Measurements from ENCODE around the gene ERI3. TPM values are rescaled to one million over a fixed set of nuclear protein-coding genes. Genes with fewer than 3 reads are reported as not detected.

Gene ERI3
- total RNA-seq, 2 donors from 2014 or later, result 71.9 to 92.1 TPM

GRCh38 chr1:44380666-44381177 lies 25.7 kb upstream of the ERI3 start:
- H3K9me3 ChIP-seq (ENCODE audit: control insufficient read depth, low read length), result no peaks in the 10 kb centered on the region
- Mint-ChIP-seq H3K9me3 (no peaks in the 10 kb centered on the region), H3K4me1 (peaks cover 10% of the 10 kb centered on the region), H3K36me3 (ENCODE audit: low read depth) (no peaks in the 10 kb centered on the region), H3K4me3 (no peak overlapping the region), H3K27ac (no peak overlapping the region), H3K27me3 (ENCODE audit: insufficient read depth) (peaks cover 6% of the 10 kb centered on the region)
- peaks cover 5% of the 10 kb centered on the region for H3K4me1 ChIP-seq (ENCODE audit: control insufficient read depth, insufficient read depth, low read length)
- H3K27ac ChIP-seq (ENCODE audit: low read depth, low read length), result no peak overlapping the region
- H3K36me3 ChIP-seq (ENCODE audit: control insufficient read depth, insufficient read depth, low read length), result no peaks in the 10 kb centered on the region
- no peak overlapping the region for H3K9ac ChIP-seq (ENCODE audit: extremely low read depth, low read length, poor library complexity, severe bottlenecking)
- TF ChIP-seq, protein P1, sequence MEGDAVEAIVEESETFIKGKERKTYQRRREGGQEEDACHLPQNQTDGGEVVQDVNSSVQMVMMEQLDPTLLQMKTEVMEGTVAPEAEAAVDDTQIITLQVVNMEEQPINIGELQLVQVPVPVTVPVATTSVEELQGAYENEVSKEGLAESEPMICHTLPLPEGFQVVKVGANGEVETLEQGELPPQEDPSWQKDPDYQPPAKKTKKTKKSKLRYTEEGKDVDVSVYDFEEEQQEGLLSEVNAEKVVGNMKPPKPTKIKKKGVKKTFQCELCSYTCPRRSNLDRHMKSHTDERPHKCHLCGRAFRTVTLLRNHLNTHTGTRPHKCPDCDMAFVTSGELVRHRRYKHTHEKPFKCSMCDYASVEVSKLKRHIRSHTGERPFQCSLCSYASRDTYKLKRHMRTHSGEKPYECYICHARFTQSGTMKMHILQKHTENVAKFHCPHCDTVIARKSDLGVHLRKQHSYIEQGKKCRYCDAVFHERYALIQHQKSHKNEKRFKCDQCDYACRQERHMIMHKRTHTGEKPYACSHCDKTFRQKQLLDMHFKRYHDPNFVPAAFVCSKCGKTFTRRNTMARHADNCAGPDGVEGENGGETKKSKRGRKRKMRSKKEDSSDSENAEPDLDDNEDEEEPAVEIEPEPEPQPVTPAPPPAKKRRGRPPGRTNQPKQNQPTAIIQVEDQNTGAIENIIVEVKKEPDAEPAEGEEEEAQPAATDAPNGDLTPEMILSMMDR (conservative IDR thresholded peaks at IDR 0.05), result no peak
- no peak overlapping the region for H3K4me3 ChIP-seq (ENCODE audit: low read length)
- no peak for DNase-seq
- 87 to 88% methylated on average over 3 of the region's 3 CpGs for WGBS, 2 experiments (ENCODE audit: insufficient coverage in 1 of 2, insufficient read length in 1 of 2)
- H3K27me3 ChIP-seq (ENCODE audit: control insufficient read depth, insufficient read depth, low read length, poor library complexity, severe bottlenecking), result no peaks in the 10 kb centered on the region

DNA sequence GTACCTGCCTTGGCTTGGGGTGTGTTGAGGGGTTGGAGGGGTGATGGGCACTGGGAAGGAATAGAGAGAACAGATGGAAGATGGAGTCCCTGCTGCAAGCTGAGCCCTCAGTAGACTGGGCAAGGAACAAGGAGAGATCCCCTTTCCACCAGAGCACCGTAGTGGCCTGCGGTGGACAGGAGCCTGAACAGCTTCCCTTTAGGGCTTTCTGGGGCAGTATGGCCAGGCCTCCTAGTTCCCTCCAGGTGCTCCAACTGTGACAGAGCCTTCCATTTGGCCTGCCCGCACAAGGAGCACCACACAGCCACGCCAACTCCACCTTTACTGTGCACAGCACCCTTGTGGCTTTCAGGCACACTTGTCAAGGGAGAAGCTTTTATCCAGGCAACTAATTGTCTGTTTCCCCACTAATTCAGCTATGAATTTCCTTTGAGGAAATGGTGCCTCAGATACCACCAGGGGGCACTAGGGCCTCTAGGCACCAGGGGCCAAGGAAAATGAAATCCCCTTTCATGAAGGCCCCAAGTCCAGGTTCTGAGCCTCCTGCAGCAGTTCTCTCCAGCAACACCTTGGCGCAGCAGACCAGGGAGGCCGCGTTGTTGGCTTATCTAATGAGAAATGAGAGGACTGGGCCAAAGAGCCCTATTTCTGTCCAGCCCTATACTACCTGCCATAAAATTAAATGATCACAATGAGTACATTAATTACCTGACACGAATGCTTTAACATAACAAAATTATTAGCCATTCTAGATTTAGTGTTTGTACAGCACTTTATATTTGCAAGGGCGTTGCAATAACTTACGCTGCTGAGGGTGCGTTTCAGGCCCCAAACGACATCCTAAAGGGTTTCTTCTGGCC lies 23.1 kb upstream of the ERI3 start:
- TF ChIP-seq, protein P1 (conservative IDR thresholded peaks at IDR 0.05), result peak; percentile 90
- no peaks in the 10 kb centered on the region for H3K9me3 Mint-ChIP-seq
- H3K27ac Mint-ChIP-seq, result no peak overlapping the region
- H3K36me3 Mint-ChIP-seq (ENCODE audit: low read depth), result no peaks in the 10 kb centered on the region
- no peaks in the 10 kb centered on the region for H3K36me3 ChIP-seq (ENCODE audit: control insufficient read depth, insufficient read depth, low read length)
- no peak overlapping the region for H3K4me3 Mint-ChIP-seq
- no peaks in the 10 kb centered on the region for H3K9me3 ChIP-seq (ENCODE audit: control insufficient read depth, low read length)
- peaks cover 6% of the 10 kb centered on the region for H3K27me3 Mint-ChIP-seq (ENCODE audit: insufficient read depth)
- H3K4me3 ChIP-seq (ENCODE audit: low read length), result no peak overlapping the region
- peaks cover 5% of the 10 kb centered on the region for H3K4me1 ChIP-seq (ENCODE audit: control insufficient read depth, insufficient read depth, low read length)
- H3K27ac ChIP-seq (ENCODE audit: low read depth, low read length), result no peak overlapping the region
- peak; percentile 87 for DNase-seq
- WGBS, 2 experiments (ENCODE audit: insufficient coverage in 1 of 2, insufficient read length in 1 of 2), result 68 to 82% methylated on average over 10 to 12 of the region's 12 CpGs
- H3K27me3 ChIP-seq (ENCODE audit: control insufficient read depth, insufficient read depth, low read length, poor library complexity, severe bottlenecking), result no peaks in the 10 kb centered on the region
- H3K9ac ChIP-seq (ENCODE audit: extremely low read depth, low read length, poor library complexity, severe bottlenecking), result no peak overlapping the region
- H3K4me1 Mint-ChIP-seq, result peaks cover 7% of the 10 kb centered on the region

GRCh38 chr1:44375547-44375946 lies 20.5 kb upstream of the ERI3 start:
- Mint-ChIP-seq H3K4me1 (peaks cover 4% of the 10 kb centered on the region), H3K27ac (no peak overlapping the region), H3K9me3 (no peaks in the 10 kb centered on the region), H3K36me3 (ENCODE audit: low read depth) (no peaks in the 10 kb centered on the region), H3K27me3 (ENCODE audit: insufficient read depth) (peaks cover 3% of the 10 kb centered on the region), H3K4me3 (no peak overlapping the region)
- no peak overlapping the region for H3K27ac ChIP-seq (ENCODE audit: low read depth, low read length)
- H3K36me3 ChIP-seq (ENCODE audit: control insufficient read depth, insufficient read depth, low read length), result no peaks in the 10 kb centered on the region
- no peak overlapping the region for H3K9ac ChIP-seq (ENCODE audit: extremely low read depth, low read length, poor library complexity, severe bottlenecking)
- DNase-seq, result no peak
- TF ChIP-seq, protein P1 (conservative IDR thresholded peaks at IDR 0.05), result no peak
- peaks cover 5% of the 10 kb centered on the region for H3K4me1 ChIP-seq (ENCODE audit: control insufficient read depth, insufficient read depth, low read length)
- no peak overlapping the region for H3K4me3 ChIP-seq (ENCODE audit: low read length)
- no peaks in the 10 kb centered on the region for H3K9me3 ChIP-seq (ENCODE audit: control insufficient read depth, low read length)
- H3K27me3 ChIP-seq (ENCODE audit: control insufficient read depth, insufficient read depth, low read length, poor library complexity, severe bottlenecking), result no peaks in the 10 kb centered on the region
- WGBS, 2 experiments (ENCODE audit: insufficient coverage in 1 of 2, insufficient read length in 1 of 2), result 96 to 100% methylated on average over 3 to 6 of the region's 6 CpGs

Measured in endodermal cell (in vitro differentiated cells).